ENCODE measurements around the gene ACTL6B. TPM values are rescaled to one million over a fixed set of nuclear protein-coding genes. Genes with fewer than 3 reads are reported as not detected.
"Not testable (repeated sequence)": the region's sequence is repeated elsewhere in the genome, so short reads cannot be mapped to it uniquely, and the experiment has no call there.

ACTL6B gene
- total and polyA plus RNA-seq, 7 experiments from 2014 or later, result not detected

DNA sequence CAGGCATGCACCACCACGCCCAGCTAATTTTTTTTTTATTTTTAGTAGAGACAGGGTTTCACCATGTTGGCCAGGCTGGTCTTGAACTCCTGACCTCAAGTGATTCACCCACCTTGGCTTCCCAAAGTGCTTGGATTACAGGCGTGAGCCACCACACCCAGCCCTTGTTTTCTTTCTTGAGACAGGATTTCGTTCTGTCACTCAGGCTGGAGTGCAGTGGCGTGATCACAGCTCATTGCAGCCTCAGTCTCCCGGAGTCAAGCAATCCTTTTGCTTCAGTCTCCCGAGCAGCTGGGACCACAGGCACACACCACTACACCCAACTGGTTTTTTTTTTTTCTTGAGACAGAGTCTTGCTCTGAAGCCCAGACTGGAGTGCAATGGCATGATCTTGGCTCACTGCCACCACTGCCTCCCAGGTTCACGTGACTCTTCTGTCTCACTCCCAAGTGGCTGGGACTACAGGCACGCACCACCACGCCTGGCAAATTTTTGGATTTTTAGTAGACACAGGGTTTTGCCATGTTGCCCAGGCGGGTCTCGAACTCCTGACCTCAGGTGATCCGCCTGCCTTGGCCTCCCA, 6.0 kb upstream of the ACTL6B start:
- H3K4me3 ChIP-seq (ENCODE audit: low read length); intact Hi-C loops (cut with micrococcal nuclease); H3K36me3 Mint-ChIP-seq; H3K9me3 ChIP-seq (ENCODE audit: control insufficient read depth in 2 of 3, low read length in 3 of 3); DNase-seq; H3K27ac Mint-ChIP-seq; H3K36me3 ChIP-seq (ENCODE audit: control insufficient read depth in 2 of 3, insufficient read depth in 3 of 3, low read length in 3 of 3); H3K4me1 Mint-ChIP-seq; H3K27me3 ChIP-seq (ENCODE audit: control insufficient read depth in 2 of 2, insufficient read depth in 2 of 2, low read length in 2 of 2); H3K27ac ChIP-seq (ENCODE audit: low read depth, low read length); H3K4me3 Mint-ChIP-seq; CTCF ChIA-PET; ATAC-seq; H3K9me3 Mint-ChIP-seq; POLR2A ChIA-PET; H3K4me1 ChIP-seq (ENCODE audit: control insufficient read depth in 2 of 2, insufficient read depth in 2 of 2, low read length in 2 of 2): not testable (repeated sequence)
- H3K27me3 Mint-ChIP-seq, result peaks cover 8 to 36% (median 18%) of the 10 kb centered on the region in 5 donors

DNA sequence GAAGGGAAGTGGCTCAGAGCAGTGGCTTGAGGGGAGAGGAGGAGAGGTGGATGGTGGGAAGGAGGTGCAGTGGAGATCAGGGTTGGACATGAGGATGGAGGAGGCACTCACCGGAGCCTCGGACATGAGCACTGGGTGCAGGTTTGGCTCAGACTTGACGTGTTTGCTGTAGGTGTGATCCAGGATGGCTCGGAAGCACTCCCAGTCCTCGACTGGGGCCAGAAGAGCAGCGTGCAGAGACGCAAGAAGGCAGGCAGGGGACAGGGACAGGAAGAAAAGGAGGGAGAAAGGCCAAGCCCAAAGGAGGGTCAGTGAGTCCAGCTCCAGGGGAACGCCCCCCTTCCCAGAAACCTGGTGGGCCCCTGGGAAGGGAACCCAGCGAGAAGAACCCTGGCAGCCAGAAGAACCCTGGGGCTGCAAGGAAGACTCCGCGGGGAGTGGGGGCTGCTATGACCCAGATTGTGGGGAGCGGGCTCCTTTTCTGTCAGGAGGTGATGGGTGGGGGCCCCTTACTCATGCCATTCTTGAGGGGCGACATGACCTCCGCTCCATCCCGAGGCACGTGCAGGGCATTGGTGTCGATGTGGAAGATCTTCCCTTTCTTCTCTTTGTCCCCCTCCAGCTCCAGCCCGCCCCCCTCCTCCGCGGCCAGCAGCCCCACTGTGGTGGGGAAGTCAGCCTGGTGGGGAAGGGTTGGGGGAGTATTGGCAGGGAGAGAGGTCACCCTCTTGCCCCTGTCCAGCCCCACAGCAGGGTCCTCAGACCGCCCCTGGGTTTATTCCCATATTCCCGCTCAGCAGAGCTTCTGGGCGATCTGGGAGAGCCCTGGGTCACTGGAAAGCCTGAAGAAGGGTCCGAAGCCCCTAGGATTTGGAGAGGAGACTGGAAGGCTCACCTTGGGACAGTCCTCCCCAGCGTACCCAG, 1.1 kb downstream of the ACTL6B start:
- peaks cover 0 to 6% (median 0%) of the 10 kb centered on the region in 7 donors for H3K4me1 Mint-ChIP-seq
- no peaks in the 10 kb centered on the region for H3K4me1 ChIP-seq (ENCODE audit: control insufficient read depth in 2 of 2, insufficient read depth in 2 of 2, low read length in 2 of 2)
- CTCF ChIA-PET, result no interaction called here
- peaks cover 30 to 58% (median 39%) of the 10 kb centered on the region in 5 donors for H3K27me3 Mint-ChIP-seq
- H3K9me3 ChIP-seq (ENCODE audit: control insufficient read depth in 2 of 3, low read length in 3 of 3), result no peaks in the 10 kb centered on the region
- H3K9me3 Mint-ChIP-seq, result peaks cover 0 to 2% (median 0%) of the 10 kb centered on the region in 11 donors
- intact Hi-C loops (cut with micrococcal nuclease), result no loop called here
- H3K36me3 ChIP-seq (ENCODE audit: control insufficient read depth in 2 of 3, insufficient read depth in 3 of 3, low read length in 3 of 3), result no peaks in the 10 kb centered on the region
- no peak overlapping the region for H3K27ac ChIP-seq (ENCODE audit: low read depth, low read length)
- H3K27ac Mint-ChIP-seq, result peak overlapping the region in 1 of 9 donors; percentile 79
- DNase-seq (no peak), ATAC-seq (no peak)
- no peak overlapping the region for H3K4me3 ChIP-seq (ENCODE audit: low read length)
- no peak overlapping the region for H3K4me3 Mint-ChIP-seq
- H3K27me3 ChIP-seq (ENCODE audit: control insufficient read depth in 2 of 2, insufficient read depth in 2 of 2, low read length in 2 of 2), result peaks cover 3 to 14% of the 10 kb centered on the region in 2 donors
- POLR2A ChIA-PET, result interaction anchor here (1.5 kb wide), 1 partner anchor 23 kb away, joined by 4 read pairs; no protein-coding TSS in a partner anchor
- H3K36me3 Mint-ChIP-seq, result peaks cover 0 to 4% (median 0%) of the 10 kb centered on the region in 5 donors

DNA sequence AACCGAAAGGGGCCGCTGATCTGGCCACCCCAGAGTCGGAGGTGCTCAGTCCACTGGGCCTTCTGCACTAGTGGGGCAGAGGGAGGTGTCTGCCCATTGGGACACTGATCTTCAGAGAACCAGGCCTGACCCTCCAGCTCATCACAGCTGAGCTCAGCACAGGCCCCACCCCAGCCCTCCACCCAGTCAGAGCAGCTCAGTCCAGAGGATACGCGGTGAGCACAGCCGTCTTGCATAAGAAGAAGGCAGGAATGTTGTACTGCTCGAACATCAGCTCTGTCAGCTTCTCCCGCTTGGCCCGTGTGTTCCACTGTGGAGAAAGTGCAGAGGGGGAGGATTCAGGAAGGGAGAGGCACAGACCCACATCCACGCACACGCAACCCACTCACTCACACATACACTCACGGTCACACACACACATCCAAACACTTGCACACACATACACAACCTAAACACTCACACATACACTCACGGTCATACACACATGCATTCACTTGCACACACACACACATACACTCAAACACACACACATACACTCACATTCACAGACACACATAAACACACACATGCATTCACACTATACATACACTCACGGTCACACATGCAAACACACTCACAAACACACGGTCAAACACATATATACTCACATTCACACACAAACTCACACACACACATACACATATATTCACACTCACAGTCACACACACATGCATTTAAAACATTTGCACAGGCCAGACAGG, 6.3 kb downstream of the ACTL6B start:
- Histone ChIP-seq H3K4me1 (ENCODE audit: control insufficient read depth in 2 of 2, insufficient read depth in 2 of 2, low read length in 2 of 2) (no peaks in the 10 kb centered on the region), H3K4me3 (ENCODE audit: low read length) (no peak overlapping the region), H3K27me3 (ENCODE audit: control insufficient read depth in 2 of 2, insufficient read depth in 2 of 2, low read length in 2 of 2) (peaks cover 3 to 4% of the 10 kb centered on the region in 2 donors), H3K9me3 (ENCODE audit: control insufficient read depth in 2 of 3, low read length in 3 of 3) (no peaks in the 10 kb centered on the region), H3K27ac (ENCODE audit: low read depth, low read length) (no peak overlapping the region), H3K36me3 (ENCODE audit: control insufficient read depth in 2 of 3, insufficient read depth in 3 of 3, low read length in 3 of 3) (no peaks in the 10 kb centered on the region)
- H3K27ac Mint-ChIP-seq, result no peak overlapping the region
- ChIA-PET POLR2A (interaction anchor here (0.7 kb wide), 1 partner anchor 275 kb away, joined by 3 read pairs; no protein-coding TSS in a partner anchor), CTCF (no interaction called here)
- H3K9me3 Mint-ChIP-seq, result peaks cover 0 to 2% (median 0%) of the 10 kb centered on the region in 11 donors
- H3K27me3 Mint-ChIP-seq, result peaks cover 17 to 38% (median 23%) of the 10 kb centered on the region in 5 donors
- peaks cover 0 to 4% (median 0%) of the 10 kb centered on the region in 5 donors for H3K36me3 Mint-ChIP-seq
- H3K4me1 Mint-ChIP-seq, result peaks cover 0 to 6% (median 0%) of the 10 kb centered on the region in 7 donors
- H3K4me3 Mint-ChIP-seq, result no peak overlapping the region
- no peak for DNase-seq
- intact Hi-C loops (cut with micrococcal nuclease), result no loop called here
- ATAC-seq, result no peak

DNA sequence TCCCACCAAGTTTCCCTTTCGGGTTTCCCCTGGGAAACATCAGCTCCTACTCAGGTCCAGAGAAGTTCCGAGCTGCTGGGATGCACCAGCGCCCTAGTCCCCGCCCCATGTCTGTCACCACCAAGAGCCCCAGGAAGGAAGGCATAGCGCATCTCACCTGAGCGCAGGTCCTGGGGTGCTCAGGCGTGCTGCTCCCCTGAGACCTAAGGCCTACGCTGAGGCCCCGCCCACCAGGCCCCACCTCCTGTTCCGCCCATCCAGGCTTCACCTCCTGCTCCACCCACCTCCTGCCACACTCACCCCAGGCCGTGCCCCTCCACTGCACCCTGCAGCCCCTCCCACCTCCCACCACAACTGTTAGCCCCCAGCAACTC, 13.7 kb downstream of the ACTL6B start:
- DNase-seq, result no peak

DNA sequence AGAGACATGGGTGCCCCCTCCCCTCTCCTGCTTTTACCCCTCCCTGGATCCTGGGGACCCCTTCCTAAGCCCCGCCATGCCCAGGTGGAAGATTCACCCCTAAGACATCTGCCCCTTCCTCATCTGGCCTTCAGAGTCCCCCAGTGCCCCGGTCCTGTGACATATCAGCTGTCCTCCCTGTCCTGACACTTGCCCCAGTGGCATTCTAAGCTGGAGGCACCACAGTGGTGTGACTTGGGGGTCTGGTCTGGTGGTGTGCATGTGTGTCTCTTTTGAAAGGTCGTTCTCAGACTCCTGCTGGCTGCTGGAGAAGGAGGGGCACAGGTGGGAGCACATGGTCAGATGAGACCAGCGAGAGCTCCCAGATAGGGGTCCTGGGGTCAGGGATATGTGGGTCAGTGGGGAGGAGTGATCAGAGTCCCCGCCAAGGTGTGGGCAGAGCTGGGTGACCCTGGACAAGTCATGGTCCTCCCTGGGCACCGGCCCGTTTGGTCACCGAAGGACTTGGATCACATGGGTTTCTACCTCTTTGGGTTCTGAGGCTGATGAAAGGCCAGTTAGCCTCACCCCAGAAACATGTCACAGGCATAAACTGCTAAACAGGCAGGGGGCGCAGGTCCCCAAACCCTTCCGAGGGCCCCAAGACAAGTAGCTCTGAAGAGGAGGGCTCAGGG, 14.3 kb downstream of the ACTL6B start:
- ChIA-PET POLR2A (interaction anchor here (0.5 kb wide), 1 partner anchor 83 kb away, joined by 3 read pairs; no protein-coding TSS in a partner anchor), CTCF (no interaction called here)
- Mint-ChIP-seq H3K9me3 (no peaks in the 10 kb centered on the region), H3K27me3 (peaks cover 0 to 9% (median 4%) of the 10 kb centered on the region in 5 donors), H3K4me3 (no peak overlapping the region), H3K4me1 (peaks cover 0 to 2% (median 0%) of the 10 kb centered on the region in 7 donors), H3K27ac (no peak overlapping the region), H3K36me3 (no peaks in the 10 kb centered on the region)
- Histone ChIP-seq H3K27me3 (ENCODE audit: control insufficient read depth in 2 of 2, insufficient read depth in 2 of 2, low read length in 2 of 2) (no peaks in the 10 kb centered on the region), H3K36me3 (ENCODE audit: control insufficient read depth in 2 of 3, insufficient read depth in 3 of 3, low read length in 3 of 3) (no peaks in the 10 kb centered on the region), H3K27ac (ENCODE audit: low read depth, low read length) (no peak overlapping the region), H3K4me3 (ENCODE audit: low read length) (no peak overlapping the region), H3K4me1 (ENCODE audit: control insufficient read depth in 2 of 2, insufficient read depth in 2 of 2, low read length in 2 of 2) (no peaks in the 10 kb centered on the region), H3K9me3 (ENCODE audit: control insufficient read depth in 2 of 3, low read length in 3 of 3) (no peaks in the 10 kb centered on the region)
- ATAC-seq, result no peak
- intact Hi-C loops (cut with micrococcal nuclease), result no loop called here
- no peak for DNase-seq

More for the DNA sequence above, 13.7 kb downstream of the ACTL6B start:
- Histone ChIP-seq H3K27ac (ENCODE audit: low read depth, low read length) (no peak overlapping the region), H3K4me3 (ENCODE audit: low read length) (no peak overlapping the region), H3K27me3 (ENCODE audit: control insufficient read depth in 2 of 2, insufficient read depth in 2 of 2, low read length in 2 of 2) (no peaks in the 10 kb centered on the region), H3K4me1 (ENCODE audit: control insufficient read depth in 2 of 2, insufficient read depth in 2 of 2, low read length in 2 of 2) (no peaks in the 10 kb centered on the region), H3K36me3 (ENCODE audit: control insufficient read depth in 2 of 3, insufficient read depth in 3 of 3, low read length in 3 of 3) (no peaks in the 10 kb centered on the region), H3K9me3 (ENCODE audit: control insufficient read depth in 2 of 3, low read length in 3 of 3) (no peaks in the 10 kb centered on the region)
- peaks cover 0 to 9% (median 4%) of the 10 kb centered on the region in 5 donors for H3K27me3 Mint-ChIP-seq
- ChIA-PET POLR2A (interaction anchor here (0.5 kb wide), 1 partner anchor 82 kb away, joined by 3 read pairs; no protein-coding TSS in a partner anchor), CTCF (no interaction called here)
- no peaks in the 10 kb centered on the region for H3K36me3 Mint-ChIP-seq
- no peaks in the 10 kb centered on the region for H3K9me3 Mint-ChIP-seq
- H3K4me3 Mint-ChIP-seq, result no peak overlapping the region
- no peak overlapping the region for H3K27ac Mint-ChIP-seq
- intact Hi-C loops (cut with micrococcal nuclease), result no loop called here
- ATAC-seq, result peak; percentile 56
- peaks cover 0 to 2% (median 0%) of the 10 kb centered on the region in 7 donors for H3K4me1 Mint-ChIP-seq

DNA sequence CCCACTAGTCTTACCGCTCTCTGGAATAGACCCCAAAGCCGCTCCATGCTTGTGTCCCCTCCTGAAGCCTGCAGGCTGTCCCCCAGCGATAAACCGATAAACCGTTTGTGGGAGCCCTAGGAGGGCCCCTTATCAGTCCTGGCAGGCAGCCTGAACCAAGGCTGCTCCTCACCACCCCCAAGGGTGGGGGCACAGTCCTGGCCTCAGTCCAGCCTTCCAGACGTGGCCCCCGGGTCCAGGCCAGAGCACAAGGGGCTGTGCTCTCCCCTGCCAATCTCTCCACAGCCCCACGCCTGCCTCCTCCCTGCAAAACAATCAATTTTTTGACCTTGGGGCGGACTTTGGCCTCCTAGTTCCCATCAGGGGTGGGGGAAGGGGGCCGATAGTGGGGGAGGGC, 14.8 kb downstream of the ACTL6B start, which contains the start of gene TFR2:
TSS of gene TFR2 (minus strand) at position 90 of the 397 bp plus-strand sequence. CDS start at position 47, 43 bp downstream.
- CTCF ChIA-PET, result no interaction called here
- intact Hi-C loops (cut with micrococcal nuclease), result no loop called here
- no peak within 1 kb of the TSS for H3K27ac Mint-ChIP-seq

More for the DNA sequence above, 14.8 kb downstream of the ACTL6B start, which contains the start of gene TFR2:
- H3K27me3 Mint-ChIP-seq, result peaks cover 0 to 9% (median 4%) of the 10 kb centered on the region in 5 donors
- Histone ChIP-seq H3K4me3 (ENCODE audit: low read length) (no peak within 1 kb of the TSS), H3K27me3 (ENCODE audit: control insufficient read depth in 2 of 2, insufficient read depth in 2 of 2, low read length in 2 of 2) (no peaks in the 10 kb centered on the region), H3K4me1 (ENCODE audit: control insufficient read depth in 2 of 2, insufficient read depth in 2 of 2, low read length in 2 of 2) (no peaks in the 10 kb centered on the region), H3K36me3 (ENCODE audit: control insufficient read depth in 2 of 3, insufficient read depth in 3 of 3, low read length in 3 of 3) (no peaks in the 10 kb centered on the region), H3K9me3 (ENCODE audit: control insufficient read depth in 2 of 3, low read length in 3 of 3) (no peaks in the 10 kb centered on the region), H3K27ac (ENCODE audit: low read depth, low read length) (no peak within 1 kb of the TSS)
- peaks cover 0 to 2% (median 0%) of the 10 kb centered on the region in 5 donors for H3K36me3 Mint-ChIP-seq
- H3K4me1 Mint-ChIP-seq, result peaks cover 0 to 2% (median 0%) of the 10 kb centered on the region in 7 donors
- ATAC-seq (no peak), DNase-seq (no peak)
- no peaks in the 10 kb centered on the region for H3K9me3 Mint-ChIP-seq
- H3K4me3 Mint-ChIP-seq, result no peak within 1 kb of the TSS
- POLR2A ChIA-PET, result no interaction called here
